ENCODE measurements around the gene LCAT.
"Not testable (repeated sequence)": the region's sequence is repeated elsewhere in the genome, so short reads cannot be mapped to it uniquely, and the experiment has no call there.

The LCAT gene

DNA sequence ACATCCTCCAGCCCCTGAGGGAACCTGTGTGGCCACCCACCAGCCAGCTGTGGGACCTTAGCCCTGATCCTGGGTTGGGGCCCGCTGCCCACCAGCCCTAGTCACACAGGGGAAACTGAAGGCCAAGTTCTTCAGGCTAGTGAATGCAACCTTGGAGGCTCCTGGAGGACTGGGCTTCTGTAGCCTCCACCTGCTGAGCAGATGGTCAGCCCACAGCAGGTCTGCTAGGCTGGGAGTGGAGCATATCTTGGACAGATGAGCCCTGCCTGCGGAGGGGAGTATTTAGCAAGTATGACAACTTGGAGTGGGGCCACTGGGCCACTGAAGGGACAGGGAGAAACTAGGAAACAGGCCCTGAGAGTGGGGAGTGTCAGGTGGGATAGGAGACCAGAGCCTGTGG is 32.3 kb upstream of the LCAT start:
- H3K4me3 ChIP-seq (replicated peaks; ENCODE audit: insufficient read depth, low read length), result no peak overlapping the region
- no peak overlapping the region for H3K27ac ChIP-seq (replicated peaks)
- no peak for DNase-seq (ENCODE audit: low read depth in 1 of 2, low spot score in 1 of 2)
- no peak for TF ChIP-seq POLR2AphosphoS5 (IDR thresholded peaks at IDR 0.05; ENCODE audit: low read depth)
- TF ChIP-seq GABPA (IDR thresholded peaks at IDR 0.05; ENCODE audit: low read depth), result no peak
- TF ChIP-seq, protein P1, sequence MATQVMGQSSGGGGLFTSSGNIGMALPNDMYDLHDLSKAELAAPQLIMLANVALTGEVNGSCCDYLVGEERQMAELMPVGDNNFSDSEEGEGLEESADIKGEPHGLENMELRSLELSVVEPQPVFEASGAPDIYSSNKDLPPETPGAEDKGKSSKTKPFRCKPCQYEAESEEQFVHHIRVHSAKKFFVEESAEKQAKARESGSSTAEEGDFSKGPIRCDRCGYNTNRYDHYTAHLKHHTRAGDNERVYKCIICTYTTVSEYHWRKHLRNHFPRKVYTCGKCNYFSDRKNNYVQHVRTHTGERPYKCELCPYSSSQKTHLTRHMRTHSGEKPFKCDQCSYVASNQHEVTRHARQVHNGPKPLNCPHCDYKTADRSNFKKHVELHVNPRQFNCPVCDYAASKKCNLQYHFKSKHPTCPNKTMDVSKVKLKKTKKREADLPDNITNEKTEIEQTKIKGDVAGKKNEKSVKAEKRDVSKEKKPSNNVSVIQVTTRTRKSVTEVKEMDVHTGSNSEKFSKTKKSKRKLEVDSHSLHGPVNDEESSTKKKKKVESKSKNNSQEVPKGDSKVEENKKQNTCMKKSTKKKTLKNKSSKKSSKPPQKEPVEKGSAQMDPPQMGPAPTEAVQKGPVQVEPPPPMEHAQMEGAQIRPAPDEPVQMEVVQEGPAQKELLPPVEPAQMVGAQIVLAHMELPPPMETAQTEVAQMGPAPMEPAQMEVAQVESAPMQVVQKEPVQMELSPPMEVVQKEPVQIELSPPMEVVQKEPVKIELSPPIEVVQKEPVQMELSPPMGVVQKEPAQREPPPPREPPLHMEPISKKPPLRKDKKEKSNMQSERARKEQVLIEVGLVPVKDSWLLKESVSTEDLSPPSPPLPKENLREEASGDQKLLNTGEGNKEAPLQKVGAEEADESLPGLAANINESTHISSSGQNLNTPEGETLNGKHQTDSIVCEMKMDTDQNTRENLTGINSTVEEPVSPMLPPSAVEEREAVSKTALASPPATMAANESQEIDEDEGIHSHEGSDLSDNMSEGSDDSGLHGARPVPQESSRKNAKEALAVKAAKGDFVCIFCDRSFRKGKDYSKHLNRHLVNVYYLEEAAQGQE (IDR thresholded peaks at IDR 0.05; ENCODE audit: insufficient replicate concordance, low read depth), result no peak
- TF ChIP-seq SPI1 (IDR thresholded peaks at IDR 0.05; ENCODE audit: borderline replicate concordance, low read depth), result no peak
- TF ChIP-seq, protein P2, sequence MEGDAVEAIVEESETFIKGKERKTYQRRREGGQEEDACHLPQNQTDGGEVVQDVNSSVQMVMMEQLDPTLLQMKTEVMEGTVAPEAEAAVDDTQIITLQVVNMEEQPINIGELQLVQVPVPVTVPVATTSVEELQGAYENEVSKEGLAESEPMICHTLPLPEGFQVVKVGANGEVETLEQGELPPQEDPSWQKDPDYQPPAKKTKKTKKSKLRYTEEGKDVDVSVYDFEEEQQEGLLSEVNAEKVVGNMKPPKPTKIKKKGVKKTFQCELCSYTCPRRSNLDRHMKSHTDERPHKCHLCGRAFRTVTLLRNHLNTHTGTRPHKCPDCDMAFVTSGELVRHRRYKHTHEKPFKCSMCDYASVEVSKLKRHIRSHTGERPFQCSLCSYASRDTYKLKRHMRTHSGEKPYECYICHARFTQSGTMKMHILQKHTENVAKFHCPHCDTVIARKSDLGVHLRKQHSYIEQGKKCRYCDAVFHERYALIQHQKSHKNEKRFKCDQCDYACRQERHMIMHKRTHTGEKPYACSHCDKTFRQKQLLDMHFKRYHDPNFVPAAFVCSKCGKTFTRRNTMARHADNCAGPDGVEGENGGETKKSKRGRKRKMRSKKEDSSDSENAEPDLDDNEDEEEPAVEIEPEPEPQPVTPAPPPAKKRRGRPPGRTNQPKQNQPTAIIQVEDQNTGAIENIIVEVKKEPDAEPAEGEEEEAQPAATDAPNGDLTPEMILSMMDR (IDR thresholded peaks at IDR 0.05; ENCODE audit: insufficient read depth, low read length), result no peak
- no peaks in the 10 kb centered on the region for H3K27me3 ChIP-seq (ENCODE audit: insufficient read depth, poor library complexity, severe bottlenecking)

DNA sequence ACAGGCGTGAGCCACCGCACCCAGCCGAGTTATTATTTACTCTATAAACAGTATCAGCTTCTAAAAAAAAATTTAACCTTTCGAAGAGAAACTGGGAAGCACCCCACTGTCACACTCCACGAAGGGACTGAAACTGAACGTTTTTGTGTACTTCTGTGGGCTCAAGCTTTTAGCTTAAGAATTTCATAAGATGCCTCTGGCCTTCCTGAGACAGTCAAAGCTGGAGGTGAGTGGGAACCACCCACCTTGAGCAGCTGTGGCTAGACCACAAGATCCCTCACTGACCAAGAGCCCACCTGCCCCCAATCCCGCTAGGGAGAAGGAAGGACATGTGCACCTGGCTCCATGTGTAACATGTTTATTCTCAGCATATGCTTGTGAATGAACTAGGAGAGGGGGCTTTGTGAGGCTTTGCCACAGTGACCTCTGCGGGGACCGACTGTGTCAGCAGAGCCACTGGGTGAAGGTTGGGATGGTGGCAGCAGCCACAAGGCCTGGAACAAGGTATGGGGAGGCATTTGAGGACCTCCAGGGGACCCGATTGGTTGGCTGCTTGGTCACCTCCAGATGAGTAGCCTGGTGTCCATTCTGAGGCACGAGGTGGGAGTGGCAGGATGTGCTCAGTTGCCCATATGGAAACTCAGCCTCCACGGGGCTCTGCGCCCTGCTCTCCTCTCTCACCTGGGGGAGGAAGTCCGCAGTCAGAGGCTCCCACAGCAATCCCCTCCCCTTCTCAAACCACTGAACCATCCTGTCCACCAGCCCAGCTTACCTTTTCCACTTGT is 31.6 kb upstream of the LCAT start:
- Histone ChIP-seq H3K27ac (replicated peaks) (no peak overlapping the region), H3K4me3 (replicated peaks; ENCODE audit: insufficient read depth, low read length) (no peak overlapping the region), H3K27me3 (ENCODE audit: insufficient read depth, poor library complexity, severe bottlenecking) (no peaks in the 10 kb centered on the region)
- no peak for DNase-seq (ENCODE audit: low read depth in 1 of 2, low spot score in 1 of 2)
- no peak for TF ChIP-seq POLR2AphosphoS5 (IDR thresholded peaks at IDR 0.05; ENCODE audit: low read depth)
- TF ChIP-seq, protein P2 (IDR thresholded peaks at IDR 0.05; ENCODE audit: insufficient read depth, low read length), result no peak
- no peak for TF ChIP-seq SPI1 (IDR thresholded peaks at IDR 0.05; ENCODE audit: borderline replicate concordance, low read depth)
- TF ChIP-seq GABPA (IDR thresholded peaks at IDR 0.05; ENCODE audit: low read depth), result no peak
- TF ChIP-seq, protein P1 (IDR thresholded peaks at IDR 0.05; ENCODE audit: insufficient replicate concordance, low read depth), result no peak

DNA sequence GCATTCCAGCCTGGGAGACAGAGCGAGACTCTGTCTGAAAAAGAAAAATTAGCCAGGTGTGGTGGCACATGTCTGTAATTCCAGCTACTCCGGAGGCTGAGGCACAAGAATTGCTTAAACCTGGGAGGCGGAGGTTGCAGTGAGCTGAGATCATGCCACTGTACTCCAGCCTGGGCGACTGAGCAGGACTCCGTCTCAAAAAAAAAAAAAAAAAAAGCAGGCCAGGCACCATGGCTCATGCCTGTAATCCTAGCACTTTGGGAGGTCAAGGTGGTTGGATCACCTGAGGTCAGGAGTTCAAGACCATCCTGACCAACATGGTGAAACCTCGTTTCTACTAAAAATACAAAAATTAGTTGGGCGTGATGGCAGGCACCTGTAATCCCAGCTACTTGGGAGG is 28.4 kb upstream of the LCAT start:
- H3K27ac ChIP-seq (replicated peaks); H3K27me3 ChIP-seq (ENCODE audit: insufficient read depth, poor library complexity, severe bottlenecking); H3K4me3 ChIP-seq (replicated peaks; ENCODE audit: insufficient read depth, low read length); DNase-seq (ENCODE audit: low read depth in 1 of 2, low spot score in 1 of 2): not testable (repeated sequence)

DNA sequence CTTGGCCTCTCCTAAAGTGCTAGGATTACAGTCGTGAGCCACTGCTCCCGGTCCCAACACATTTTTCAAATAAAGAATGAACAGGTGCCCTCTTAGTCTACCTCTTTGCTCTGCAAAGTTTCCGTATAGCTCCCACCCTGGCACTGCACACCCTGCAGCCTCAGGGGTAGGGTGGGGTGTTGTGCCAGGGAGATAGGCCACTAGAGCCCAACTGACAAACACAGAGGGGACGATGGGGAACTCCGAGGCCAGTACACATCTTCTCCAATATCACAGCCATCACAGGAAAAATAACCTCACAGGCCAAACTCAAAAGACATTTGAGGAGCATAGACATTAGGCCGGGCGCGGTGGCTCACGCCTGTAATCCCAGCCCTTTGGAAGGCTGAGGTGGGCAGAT is 27.2 kb upstream of the LCAT start:
- DNase-seq (ENCODE audit: low read depth in 1 of 2, low spot score in 1 of 2), result no peak
- H3K4me3 ChIP-seq (replicated peaks; ENCODE audit: insufficient read depth, low read length), result no peak overlapping the region
- TF ChIP-seq SPI1 (IDR thresholded peaks at IDR 0.05; ENCODE audit: borderline replicate concordance, low read depth) (no peak), POLR2AphosphoS5 (IDR thresholded peaks at IDR 0.05; ENCODE audit: low read depth) (no peak)
- TF ChIP-seq, protein P1 (IDR thresholded peaks at IDR 0.05; ENCODE audit: insufficient replicate concordance, low read depth), result no peak
- H3K27ac ChIP-seq (replicated peaks), result no peak overlapping the region
- no peaks in the 10 kb centered on the region for H3K27me3 ChIP-seq (ENCODE audit: insufficient read depth, poor library complexity, severe bottlenecking)
